Measurements from ENCODE around the gene P3H1. TPM values are rescaled to one million over a fixed set of nuclear protein-coding genes. Genes with fewer than 3 reads are reported as not detected.

P3H1 gene
- total RNA-seq, 1 donor from 2014 or later: 86.0 TPM

- Mint-ChIP-seq H3K9me3 (ENCODE audit: unreplicated experiment) (peaks cover 4% of the 10 kb centered on the region), H3K27me3 (ENCODE audit: unreplicated experiment) (peaks cover 7% of the 10 kb centered on the region), H3K27ac (ENCODE audit: unreplicated experiment) (peak overlapping the region; percentile 43), H3K4me1 (ENCODE audit: low read depth, unreplicated experiment) (no peaks in the 10 kb centered on the region), H3K36me3 (ENCODE audit: unreplicated experiment) (no peaks in the 10 kb centered on the region), H3K4me3 (ENCODE audit: unreplicated experiment) (no peak overlapping the region)
- DNase-seq: no peak
- TF ChIP-seq, protein P1, sequence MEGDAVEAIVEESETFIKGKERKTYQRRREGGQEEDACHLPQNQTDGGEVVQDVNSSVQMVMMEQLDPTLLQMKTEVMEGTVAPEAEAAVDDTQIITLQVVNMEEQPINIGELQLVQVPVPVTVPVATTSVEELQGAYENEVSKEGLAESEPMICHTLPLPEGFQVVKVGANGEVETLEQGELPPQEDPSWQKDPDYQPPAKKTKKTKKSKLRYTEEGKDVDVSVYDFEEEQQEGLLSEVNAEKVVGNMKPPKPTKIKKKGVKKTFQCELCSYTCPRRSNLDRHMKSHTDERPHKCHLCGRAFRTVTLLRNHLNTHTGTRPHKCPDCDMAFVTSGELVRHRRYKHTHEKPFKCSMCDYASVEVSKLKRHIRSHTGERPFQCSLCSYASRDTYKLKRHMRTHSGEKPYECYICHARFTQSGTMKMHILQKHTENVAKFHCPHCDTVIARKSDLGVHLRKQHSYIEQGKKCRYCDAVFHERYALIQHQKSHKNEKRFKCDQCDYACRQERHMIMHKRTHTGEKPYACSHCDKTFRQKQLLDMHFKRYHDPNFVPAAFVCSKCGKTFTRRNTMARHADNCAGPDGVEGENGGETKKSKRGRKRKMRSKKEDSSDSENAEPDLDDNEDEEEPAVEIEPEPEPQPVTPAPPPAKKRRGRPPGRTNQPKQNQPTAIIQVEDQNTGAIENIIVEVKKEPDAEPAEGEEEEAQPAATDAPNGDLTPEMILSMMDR (IDR thresholded peaks at IDR 0.05; ENCODE audit: partially characterized antibody, unreplicated experiment): no peak
Observed at GRCh38 chr1:42736571-42737200, 30.1 kb downstream of the P3H1 start.

GRCh38 chr1:42736152-42736551 lies 30.7 kb downstream of the P3H1 start:
- TF ChIP-seq, protein P1 (IDR thresholded peaks at IDR 0.05; ENCODE audit: partially characterized antibody, unreplicated experiment): no peak
- DNase-seq: peak; percentile 63

GRCh38 chr1:42735477-42736105 lies 31.2 kb downstream of the P3H1 start:
- H3K27ac Mint-ChIP-seq (ENCODE audit: unreplicated experiment): no peak overlapping the region
- H3K36me3 Mint-ChIP-seq (ENCODE audit: unreplicated experiment): no peaks in the 10 kb centered on the region
- H3K4me1 Mint-ChIP-seq (ENCODE audit: low read depth, unreplicated experiment): no peaks in the 10 kb centered on the region
- no peak for DNase-seq
- H3K9me3 Mint-ChIP-seq (ENCODE audit: unreplicated experiment): peaks cover 3% of the 10 kb centered on the region
- peaks cover 6% of the 10 kb centered on the region for H3K27me3 Mint-ChIP-seq (ENCODE audit: unreplicated experiment)
- no peak overlapping the region for H3K4me3 Mint-ChIP-seq (ENCODE audit: unreplicated experiment)
- TF ChIP-seq, protein P1 (IDR thresholded peaks at IDR 0.05; ENCODE audit: partially characterized antibody, unreplicated experiment): no peak

More at GRCh38 chr1:42736152-42736551, 30.7 kb downstream of the P3H1 start:
- Mint-ChIP-seq H3K36me3 (ENCODE audit: unreplicated experiment) (no peaks in the 10 kb centered on the region), H3K27ac (ENCODE audit: unreplicated experiment) (no peak overlapping the region), H3K4me1 (ENCODE audit: low read depth, unreplicated experiment) (no peaks in the 10 kb centered on the region), H3K9me3 (ENCODE audit: unreplicated experiment) (peaks cover 4% of the 10 kb centered on the region), H3K4me3 (ENCODE audit: unreplicated experiment) (no peak overlapping the region), H3K27me3 (ENCODE audit: unreplicated experiment) (peaks cover 7% of the 10 kb centered on the region)

DNA sequence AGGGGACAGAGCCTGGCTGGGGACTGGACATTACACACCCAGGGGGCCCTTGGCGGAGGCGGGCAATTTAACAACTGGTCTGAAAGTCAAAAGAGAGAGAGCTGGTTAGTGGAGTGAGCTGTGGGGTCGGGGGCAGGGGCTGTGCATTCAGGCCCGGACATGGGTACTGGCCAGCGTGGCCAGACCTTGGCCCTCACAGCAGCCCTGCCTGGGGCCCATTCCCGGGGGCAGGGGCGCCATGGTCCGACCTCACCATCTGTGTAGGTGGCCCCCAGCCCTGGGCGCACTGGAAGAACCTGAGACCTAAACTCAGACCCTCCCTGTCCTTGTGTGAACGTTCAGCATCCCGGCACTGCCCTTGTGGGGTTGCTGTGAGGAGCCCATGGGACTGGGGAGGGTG lies 31.8 kb downstream of the P3H1 start:
- DNase-seq: no peak
- no peaks in the 10 kb centered on the region for H3K36me3 Mint-ChIP-seq (ENCODE audit: unreplicated experiment)
- H3K27me3 Mint-ChIP-seq (ENCODE audit: unreplicated experiment): peaks cover 4% of the 10 kb centered on the region
- peaks cover 2% of the 10 kb centered on the region for H3K9me3 Mint-ChIP-seq (ENCODE audit: unreplicated experiment)
- H3K27ac Mint-ChIP-seq (ENCODE audit: unreplicated experiment): no peak overlapping the region
- TF ChIP-seq, protein P1 (IDR thresholded peaks at IDR 0.05; ENCODE audit: partially characterized antibody, unreplicated experiment): no peak
- H3K4me3 Mint-ChIP-seq (ENCODE audit: unreplicated experiment): no peak overlapping the region
- no peaks in the 10 kb centered on the region for H3K4me1 Mint-ChIP-seq (ENCODE audit: low read depth, unreplicated experiment)
